Effector memory CD4-positive, alpha-beta T cell (primary cell): ENCODE data around the gene IFT80.

Experiments used
- DNase-seq, 3 donors: peaks; one replicate each; pipeline ENCODE4 v3.0.0-alpha.2; 2020
- H3K27ac ChIP-seq: 2 replicates; pipeline ENCODE4 v1.7.0; 2013; ENCODE audit warnings: mild to moderate bottlenecking, low read length, moderate library complexity; ENCODE audit not compliant: insufficient read depth, poor library complexity, severe bottlenecking
- H3K27me3 ChIP-seq: replicated peaks from 2 replicates; pipeline ENCODE4 v1.7.0; 2013; ENCODE audit warnings: mild to moderate bottlenecking, low read length; ENCODE audit not compliant: insufficient read depth, control insufficient read depth, poor library complexity, severe bottlenecking
- H3K36me3 ChIP-seq: 2 replicates; pipeline ENCODE4 v1.7.0; 2013; ENCODE audit warnings: mild to moderate bottlenecking, low read length, moderate library complexity; ENCODE audit not compliant: control insufficient read depth, insufficient read depth
- H3K4me1 ChIP-seq: 2 replicates; pipeline ENCODE4 v1.7.0; 2013; ENCODE audit warnings: low read length, mild to moderate bottlenecking; ENCODE audit not compliant: control insufficient read depth, insufficient read depth, poor library complexity, severe bottlenecking
- H3K4me3 ChIP-seq: 2 replicates; pipeline ENCODE4 v1.7.0; 2013; ENCODE audit warnings: low read length, low read depth, mild to moderate bottlenecking; ENCODE audit not compliant: insufficient read depth, poor library complexity, severe bottlenecking
- H3K9me3 ChIP-seq: 2 replicates; pipeline ENCODE4 v1.7.0; 2013; ENCODE audit warnings: mild to moderate bottlenecking, low read length, moderate library complexity; ENCODE audit not compliant: control insufficient read depth

IFT80 gene

GRCh38 chr3:160224256-160224655 is 174.8 kb downstream of the IFT80 start:
- Histone ChIP-seq H3K4me1 (peaks cover 14% of the 10 kb centered on the region), H3K9me3 (no peaks in the 10 kb centered on the region), H3K27me3 (peaks cover 29% of the 10 kb centered on the region), H3K4me3 (no peak overlapping the region), H3K27ac (no peak overlapping the region), H3K36me3 (no peaks in the 10 kb centered on the region)
- DNase-seq: no peak

DNA sequence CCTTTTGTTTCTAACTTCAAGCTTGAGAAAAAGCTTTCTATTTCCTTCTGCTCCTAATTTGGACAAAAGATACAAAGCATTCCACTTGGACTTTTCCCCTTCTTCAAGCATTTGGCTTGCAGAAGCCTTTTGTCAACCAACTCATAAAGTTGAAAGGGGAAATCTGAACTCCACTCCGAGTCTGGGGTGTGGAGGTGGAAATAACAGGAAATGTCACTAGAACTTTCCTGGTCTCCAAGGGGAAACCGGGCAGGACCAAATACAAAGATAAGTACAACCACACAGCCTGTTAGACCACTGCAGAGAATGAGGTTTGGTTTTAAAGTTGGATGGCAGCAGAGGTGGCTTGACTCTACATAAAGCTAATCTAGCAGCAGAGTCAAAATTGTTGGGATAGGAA is 178.0 kb downstream of the IFT80 start:
- no peak for DNase-seq
- Histone ChIP-seq H3K4me3 (no peak overlapping the region), H3K36me3 (no peaks in the 10 kb centered on the region), H3K27ac (no peak overlapping the region), H3K9me3 (no peaks in the 10 kb centered on the region), H3K4me1 (peaks cover 9% of the 10 kb centered on the region), H3K27me3 (peaks cover 15% of the 10 kb centered on the region)

DNA sequence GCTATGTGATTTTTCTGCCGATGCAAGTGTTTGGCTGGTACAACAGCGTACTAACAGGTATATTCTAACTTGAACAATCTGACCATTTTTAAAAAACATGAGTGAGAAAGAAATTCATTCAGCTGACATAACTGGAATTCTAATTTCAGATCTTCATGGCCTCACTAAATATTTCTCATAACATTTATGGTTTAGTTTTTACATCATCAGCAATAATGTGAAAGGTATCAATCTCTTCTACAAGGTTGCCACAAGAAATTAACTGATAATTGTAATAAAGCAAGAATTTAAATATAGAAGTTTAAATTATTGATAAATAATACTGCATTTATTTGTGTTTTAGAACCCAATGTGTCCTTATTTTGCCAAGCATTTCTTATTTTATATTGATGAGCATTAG is 179.0 kb downstream of the IFT80 start:
- Histone ChIP-seq H3K4me3 (no peak overlapping the region), H3K4me1 (peaks cover 5% of the 10 kb centered on the region), H3K27ac (no peak overlapping the region), H3K9me3 (no peaks in the 10 kb centered on the region), H3K27me3 (peaks cover 8% of the 10 kb centered on the region), H3K36me3 (no peaks in the 10 kb centered on the region)
- no peak for DNase-seq

GRCh38 chr3:160218136-160218535 is 180.9 kb downstream of the IFT80 start:
- H3K27ac ChIP-seq: no peak overlapping the region
- H3K36me3 ChIP-seq: no peaks in the 10 kb centered on the region
- no peaks in the 10 kb centered on the region for H3K9me3 ChIP-seq
- no peaks in the 10 kb centered on the region for H3K4me1 ChIP-seq
- DNase-seq: no peak
- H3K4me3 ChIP-seq: no peak overlapping the region
- peaks cover 4% of the 10 kb centered on the region for H3K27me3 ChIP-seq

GRCh38 chr3:160217675-160218074 is 181.3 kb downstream of the IFT80 start:
- no peaks in the 10 kb centered on the region for H3K36me3 ChIP-seq
- no peaks in the 10 kb centered on the region for H3K9me3 ChIP-seq
- no peak overlapping the region for H3K4me3 ChIP-seq
- DNase-seq: no peak
- H3K4me1 ChIP-seq: no peaks in the 10 kb centered on the region
- peaks cover 4% of the 10 kb centered on the region for H3K27me3 ChIP-seq
- H3K27ac ChIP-seq: no peak overlapping the region

- no peak overlapping the region for H3K4me3 ChIP-seq
- H3K27ac ChIP-seq: no peak overlapping the region
- peaks cover 4% of the 10 kb centered on the region for H3K27me3 ChIP-seq
- H3K9me3 ChIP-seq: no peaks in the 10 kb centered on the region
- H3K4me1 ChIP-seq: no peaks in the 10 kb centered on the region
- no peaks in the 10 kb centered on the region for H3K36me3 ChIP-seq
- DNase-seq: no peak
Measured at GRCh38 chr3:160213191-160213590, 185.8 kb downstream of the IFT80 start.

- Histone ChIP-seq H3K9me3 (no peaks in the 10 kb centered on the region), H3K4me3 (no peak overlapping the region), H3K4me1 (no peaks in the 10 kb centered on the region), H3K27ac (no peak overlapping the region), H3K27me3 (peaks cover 4% of the 10 kb centered on the region), H3K36me3 (no peaks in the 10 kb centered on the region)
- DNase-seq: no peak
Measured at GRCh38 chr3:160210799-160211221, 188.2 kb downstream of the IFT80 start.

DNA sequence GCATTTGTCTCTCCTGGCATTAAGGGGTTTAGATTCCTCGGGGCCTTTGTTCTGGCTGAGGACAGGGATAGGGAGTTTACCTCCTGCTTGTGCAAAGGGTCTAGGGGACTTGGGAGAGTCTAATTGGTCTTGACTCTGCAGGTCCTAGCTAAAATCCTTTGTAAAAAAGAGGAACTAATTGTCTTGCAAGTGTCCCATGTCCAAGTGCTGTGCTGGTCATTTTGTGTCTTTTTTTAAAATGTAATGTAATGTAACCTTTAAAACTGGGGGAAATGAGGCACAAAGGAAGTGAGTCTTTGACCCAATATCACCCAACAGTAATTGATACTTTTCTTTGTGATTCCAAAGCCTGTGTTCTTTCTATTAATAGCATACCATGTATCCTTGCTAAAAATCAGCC is 188.7 kb downstream of the IFT80 start:
- Histone ChIP-seq H3K27me3 (peaks cover 4% of the 10 kb centered on the region), H3K36me3 (no peaks in the 10 kb centered on the region), H3K27ac (no peak overlapping the region), H3K4me3 (no peak overlapping the region), H3K9me3 (no peaks in the 10 kb centered on the region), H3K4me1 (no peaks in the 10 kb centered on the region)
- DNase-seq: no peak
